Prostate gland (tissue), 2 donors: ENCODE results near the gene NCKIPSD. TPM values are rescaled to one million over a fixed set of nuclear protein-coding genes. Genes with fewer than 3 reads are reported as not detected.

Experiments used
- DNase-seq: peaks from one replicate; pipeline ENCODE4 v3.0.0-alpha.2; 2019; ENCODE audit warnings: low spot score
- H3K27ac ChIP-seq, 2 donors: fragments of 200-600 bp; sonication (generic); 2 replicates each; pipeline ENCODE4 v1.5.1; 2017 to 2019
- H3K27me3 ChIP-seq: fragments of 200-600 bp; sonication (generic); replicated peaks from 2 replicates; pipeline ENCODE4 v1.5.1; 2019; ENCODE audit not compliant: insufficient read depth
- H3K36me3 ChIP-seq, 2 donors: fragments of 200-600 bp; sonication (generic); 1 replicate in 1 of 2; 2 replicates in 1 of 2; pipeline versions ENCODE4 v1.5.1 to v1.8.1; 2017 to 2019
- H3K4me1 ChIP-seq: fragments of 200-600 bp; sonication (generic); replicated peaks from 2 replicates; pipeline ENCODE4 v1.5.1; 2019
- H3K4me3 ChIP-seq, 2 donors: fragments of 200-600 bp; sonication (generic); 2 replicates each; pipeline ENCODE4 v1.5.1; 2017 to 2019
- H3K9me3 ChIP-seq: fragments of 200-600 bp; sonication (generic); 2 replicates; pipeline ENCODE4 v1.5.1; 2017
- POLR2A ChIP-seq: fragments of 450-650 bp; IDR thresholded peaks from one replicate; pipeline ENCODE4 v1.6.1; 2016; ENCODE audit warnings: antibody characterized with exemption, mild to moderate bottlenecking
- POLR2AphosphoS5 ChIP-seq: sonication (generic); formaldehyde crosslinking; IDR thresholded peaks from one replicate; pipeline ENCODE4 v1.6.1; 2017; ENCODE audit warnings: antibody characterized with exemption
- WGBS: methylation state at CpG from one replicate; pipeline ENCODE4 v1.1.5; 2018; 5-methylcytosine and 5-hydroxymethylcytosine counted together
- intact Hi-C: fragments of 100-400 bp; cut with DNase I; formaldehyde crosslinking; loops from one replicate; pipeline ENCODE4 v1.14.2; 2022
- total RNA-seq, 2 donors: library from RNA; depleted of rRNA; stranded (reverse); fragments of >200 nt; gene quantifications; one replicate each; pipeline ENCODE4 v1.1.0, GENCODE V29; 2016
- TF ChIP-seq, protein P1 (sequence below), 4 experiments: fragments of 200-600 bp in 2 of 4; fragments of 450-650 bp in 2 of 4; sonication (generic) in 2 of 4; IDR thresholded peaks; 1 replicate in 3 of 4; 2 replicates in 1 of 4; pipeline ENCODE4 v1.5.1; 2016 to 2019; ENCODE audit warnings: antibody characterized with exemption in 4 of 4, mild to moderate bottlenecking in 2 of 4, moderate library complexity in 2 of 4

NCKIPSD gene
- total RNA-seq, 2 donors from 2014 or later: 32.9 to 83.3 TPM

DNA sequence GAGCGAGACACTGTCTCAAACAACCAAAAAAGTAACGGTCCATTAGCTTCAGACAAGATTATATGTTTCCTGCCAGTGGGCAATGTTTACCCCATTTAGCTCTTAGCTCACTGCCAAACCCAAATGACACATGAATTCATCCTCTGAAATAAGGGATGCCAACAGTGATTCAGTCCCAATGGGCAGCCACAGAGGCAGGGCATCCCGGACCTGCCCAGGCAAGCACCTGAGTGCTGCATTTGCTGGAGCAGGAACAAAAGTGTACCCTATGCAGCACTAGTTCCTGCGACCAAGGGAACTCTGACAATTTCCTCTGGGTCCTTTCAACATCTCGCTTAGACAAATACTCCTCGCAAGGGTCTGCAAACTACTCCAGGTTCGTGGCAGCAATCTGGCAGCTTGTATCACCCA, 23.3 kb upstream of the NCKIPSD start:
- Histone ChIP-seq H3K27ac (peak overlapping the region; percentile 16 to 38), H3K4me1 (peaks cover 5% of the 10 kb centered on the region), H3K27me3 (no peaks in the 10 kb centered on the region), H3K4me3 (no peak overlapping the region), H3K9me3 (no peaks in the 10 kb centered on the region), H3K36me3 (no peaks in the 10 kb centered on the region)
- intact Hi-C loops: no loop called here
- DNase-seq: peak; percentile 76
- TF ChIP-seq POLR2AphosphoS5 (peak; percentile 75), POLR2A (no peak)
- WGBS: 30% methylated on average over 7 of the region's 7 CpGs

DNA sequence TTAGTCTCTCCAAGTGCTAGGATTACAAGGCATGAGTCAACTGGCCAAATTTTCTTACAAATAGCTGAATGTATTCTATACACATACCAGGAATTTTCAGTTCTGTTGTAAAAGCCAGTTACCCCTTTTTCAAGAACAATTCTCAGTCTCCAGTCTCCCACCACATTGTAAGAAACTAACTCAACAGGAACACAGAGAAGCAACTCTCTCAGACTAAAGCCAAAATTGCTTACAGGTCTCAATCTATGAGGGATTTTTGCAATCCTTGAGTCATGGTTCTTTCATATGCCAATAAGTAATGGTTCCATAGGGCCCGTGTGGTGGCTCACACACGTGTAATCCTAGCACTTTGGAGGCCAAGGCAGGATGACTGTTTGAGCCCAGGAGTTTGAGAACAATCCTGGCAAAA, 22.8 kb upstream of the NCKIPSD start:
- peak overlapping the region in 1 of 2 donors; percentile 38 for H3K27ac ChIP-seq
- H3K4me1 ChIP-seq: peaks cover 5% of the 10 kb centered on the region
- WGBS: 21% methylated on average over 2 of the region's 2 CpGs
- H3K4me3 ChIP-seq: no peak overlapping the region
- TF ChIP-seq POLR2A: no peak
- TF ChIP-seq POLR2AphosphoS5: no peak
- TF ChIP-seq, protein P1, sequence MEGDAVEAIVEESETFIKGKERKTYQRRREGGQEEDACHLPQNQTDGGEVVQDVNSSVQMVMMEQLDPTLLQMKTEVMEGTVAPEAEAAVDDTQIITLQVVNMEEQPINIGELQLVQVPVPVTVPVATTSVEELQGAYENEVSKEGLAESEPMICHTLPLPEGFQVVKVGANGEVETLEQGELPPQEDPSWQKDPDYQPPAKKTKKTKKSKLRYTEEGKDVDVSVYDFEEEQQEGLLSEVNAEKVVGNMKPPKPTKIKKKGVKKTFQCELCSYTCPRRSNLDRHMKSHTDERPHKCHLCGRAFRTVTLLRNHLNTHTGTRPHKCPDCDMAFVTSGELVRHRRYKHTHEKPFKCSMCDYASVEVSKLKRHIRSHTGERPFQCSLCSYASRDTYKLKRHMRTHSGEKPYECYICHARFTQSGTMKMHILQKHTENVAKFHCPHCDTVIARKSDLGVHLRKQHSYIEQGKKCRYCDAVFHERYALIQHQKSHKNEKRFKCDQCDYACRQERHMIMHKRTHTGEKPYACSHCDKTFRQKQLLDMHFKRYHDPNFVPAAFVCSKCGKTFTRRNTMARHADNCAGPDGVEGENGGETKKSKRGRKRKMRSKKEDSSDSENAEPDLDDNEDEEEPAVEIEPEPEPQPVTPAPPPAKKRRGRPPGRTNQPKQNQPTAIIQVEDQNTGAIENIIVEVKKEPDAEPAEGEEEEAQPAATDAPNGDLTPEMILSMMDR (IDR thresholded peaks at IDR 0.05): no peak
- no peaks in the 10 kb centered on the region for H3K27me3 ChIP-seq
- no peaks in the 10 kb centered on the region for H3K9me3 ChIP-seq
- DNase-seq: no peak
- intact Hi-C loops: no loop called here
- H3K36me3 ChIP-seq: no peaks in the 10 kb centered on the region

DNA sequence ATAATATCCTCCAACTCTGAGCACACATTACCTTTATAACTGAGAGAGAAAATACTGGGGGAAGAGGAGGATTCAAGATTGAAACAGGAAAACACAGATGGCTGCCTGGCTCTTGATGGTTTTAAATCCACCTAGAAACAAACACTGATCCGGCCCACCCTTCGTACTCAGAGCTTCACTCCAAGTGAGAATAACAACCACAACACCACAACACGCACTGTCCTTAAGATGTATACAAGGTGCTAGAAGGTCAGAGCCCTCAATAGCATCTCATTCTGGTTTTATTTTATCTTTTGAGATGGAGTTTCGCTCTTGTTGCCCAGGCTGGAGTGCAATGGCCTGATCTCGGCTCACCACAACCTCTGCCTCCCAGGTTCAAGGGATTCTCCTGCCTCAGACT, 21.4 kb upstream of the NCKIPSD start:
- Histone ChIP-seq H3K36me3 (no peaks in the 10 kb centered on the region), H3K4me3 (no peak overlapping the region), H3K9me3 (no peaks in the 10 kb centered on the region), H3K4me1 (no peaks in the 10 kb centered on the region), H3K27me3 (no peaks in the 10 kb centered on the region), H3K27ac (no peak overlapping the region)
- TF ChIP-seq POLR2A (no peak), POLR2AphosphoS5 (no peak)
- TF ChIP-seq, protein P1 (IDR thresholded peaks at IDR 0.05): no peak
- no peak for DNase-seq
- WGBS: 68% methylated on average over 5 of the region's 5 CpGs
- intact Hi-C loops: no loop called here

DNA sequence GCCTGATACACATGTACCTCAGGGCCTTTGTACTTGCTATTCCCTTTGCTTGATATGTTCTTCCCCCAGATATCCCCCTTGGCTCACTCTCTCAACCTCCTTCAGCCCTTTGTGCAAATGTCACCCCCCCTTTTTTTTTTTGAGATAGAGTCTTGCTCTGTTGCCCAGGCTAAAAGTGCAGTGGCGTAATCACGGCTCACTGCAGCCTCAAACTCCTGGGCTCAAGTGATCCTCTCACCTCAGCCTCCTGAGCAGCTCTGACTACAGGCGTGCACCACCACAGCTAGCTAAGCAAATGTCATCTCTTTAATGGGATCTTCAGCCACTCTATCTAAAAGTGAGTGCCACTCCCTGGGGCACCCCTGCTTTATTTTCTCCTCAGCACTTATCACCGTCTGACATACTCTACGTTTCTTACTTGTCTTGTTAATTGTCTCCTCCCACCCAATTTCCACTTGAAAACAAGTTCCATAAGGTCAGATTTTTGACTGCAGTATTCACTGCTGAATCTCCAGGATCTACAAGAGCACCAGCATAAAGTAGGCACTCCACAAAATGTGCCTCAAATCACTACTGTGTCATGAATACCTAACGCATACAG, 16.7 kb upstream of the NCKIPSD start:
- no peak for TF ChIP-seq POLR2A
- TF ChIP-seq POLR2AphosphoS5: no peak
- TF ChIP-seq, protein P1 (IDR thresholded peaks at IDR 0.05): no peak
- intact Hi-C loops: no loop called here
- Histone ChIP-seq H3K27me3 (no peaks in the 10 kb centered on the region), H3K27ac (no peak overlapping the region), H3K4me3 (no peak overlapping the region), H3K36me3 (no peaks in the 10 kb centered on the region), H3K4me1 (no peaks in the 10 kb centered on the region), H3K9me3 (no peaks in the 10 kb centered on the region)
- 83% methylated on average over 6 of the region's 6 CpGs for WGBS
- no peak for DNase-seq

DNA sequence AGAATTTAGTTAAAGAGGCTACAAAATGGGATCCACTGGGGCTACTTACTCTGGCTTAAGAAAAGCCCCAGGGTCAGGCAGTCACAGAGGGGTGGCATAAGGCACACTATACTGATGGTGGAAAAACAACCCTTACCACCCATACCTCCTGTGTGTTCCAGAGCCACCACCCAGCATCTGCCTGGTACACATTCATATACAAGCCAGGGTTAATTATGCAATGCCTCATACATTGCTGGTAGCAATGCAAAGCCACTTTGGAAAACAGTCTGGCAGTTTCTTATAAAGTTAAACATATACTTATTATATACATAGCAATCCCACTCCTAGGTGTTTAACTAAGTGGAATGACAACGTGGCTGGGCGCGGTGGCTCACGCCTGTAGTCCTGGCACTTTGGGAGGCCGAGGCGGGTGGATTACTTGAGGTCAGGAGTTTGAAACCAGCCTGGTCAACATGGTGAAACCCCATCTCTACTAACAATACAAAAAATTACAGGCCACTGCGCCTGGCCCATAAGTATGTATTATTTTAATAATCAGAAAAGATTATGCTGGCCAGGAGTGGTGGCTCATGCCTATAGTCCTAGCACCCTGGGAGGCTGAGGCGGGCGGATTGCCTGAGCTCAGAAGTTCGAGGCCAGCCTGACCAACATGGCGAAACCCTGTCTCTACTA, 15.2 kb upstream of the NCKIPSD start:
- peaks cover 4% of the 10 kb centered on the region for H3K4me1 ChIP-seq
- no peaks in the 10 kb centered on the region for H3K36me3 ChIP-seq
- no peak overlapping the region for H3K27ac ChIP-seq
- DNase-seq: no peak
- no peak overlapping the region for H3K4me3 ChIP-seq
- no peaks in the 10 kb centered on the region for H3K9me3 ChIP-seq
- WGBS: 89% methylated on average over 11 of the region's 11 CpGs
- intact Hi-C loops: no loop called here
- TF ChIP-seq, protein P1 (IDR thresholded peaks at IDR 0.05): no peak
- TF ChIP-seq POLR2A (no peak), POLR2AphosphoS5 (no peak)
- no peaks in the 10 kb centered on the region for H3K27me3 ChIP-seq
